WTC11 (cell line): Measurements from ENCODE around the gene MCM6. TPM values are rescaled to one million over a fixed set of nuclear protein-coding genes. Genes with fewer than 3 reads are reported as not detected.

Source experiments
- ATAC-seq: fragments of 200-7000 bp; cut with Tn5 transposase; 2 replicates; pipeline ENCODE4 v1.10.0; 2021; ENCODE audit warnings: mild to moderate bottlenecking, moderate library complexity
- CTCF ChIA-PET: fragments of 300-600 bp; sonication (Branson Sonifier 250); formaldehyde crosslinking; loops from one replicate; lab custom pipeline; 2021; ENCODE audit warnings: antibody characterized with exemption; lab: Charles Lee
- POLR2A ChIA-PET: fragments of 350-600 bp; sonication (Branson Sonifier 250); formaldehyde crosslinking; loops from one replicate; lab custom pipeline; 2021; ENCODE audit warnings: antibody characterized with exemption; lab: Charles Lee
- DNase-seq: peaks from one replicate; pipeline ENCODE4 v3.0.0; 2021; ENCODE audit warnings: low spot score
- H3K27ac Mint-ChIP-seq: 2 replicates; pipeline ENCODE4 v1.8.0; 2021; ENCODE audit warnings: mixed read lengths
- H3K27me3 Mint-ChIP-seq: 2 replicates; pipeline ENCODE4 v1.8.0; 2021; ENCODE audit warnings: low read depth, mild to moderate bottlenecking, moderate library complexity, mixed read lengths
- H3K36me3 Mint-ChIP-seq: 2 replicates; pipeline ENCODE4 v1.8.0; 2021; ENCODE audit warnings: mixed read lengths
- H3K4me1 Mint-ChIP-seq: 2 replicates; pipeline ENCODE4 v1.8.0; 2022; ENCODE audit warnings: mixed read lengths
- H3K4me3 Mint-ChIP-seq: 2 replicates; pipeline ENCODE4 v1.8.0; 2021; ENCODE audit warnings: mild to moderate bottlenecking, moderate library complexity, mixed read lengths
- H3K9me3 Mint-ChIP-seq: 2 replicates; pipeline ENCODE4 v1.8.0; 2021; ENCODE audit warnings: mixed read lengths
- CREM ChIP-seq: sonication (generic); formaldehyde crosslinking; IDR thresholded peaks from 2 replicates; pipeline ENCODE4 v1.8.1; 2022; ENCODE audit warnings: mild to moderate bottlenecking, missing genetic modification reagents, moderate library complexity
- ELF4 ChIP-seq: sonication (generic); formaldehyde crosslinking; IDR thresholded peaks from 2 replicates; pipeline ENCODE4 v1.8.1; 2022; ENCODE audit warnings: low read depth, mild to moderate bottlenecking, moderate library complexity, missing genetic modification reagents
- MXD4 ChIP-seq: fragments of 250-450 bp; sonication (Bioruptor Pico); IDR thresholded peaks from 2 replicates; pipeline ENCODE4 v1.8.0; 2021; ENCODE audit warnings: mild to moderate bottlenecking, moderate library complexity, borderline replicate concordance
- NFATC4 ChIP-seq: fragments of 250-450 bp; sonication (Bioruptor Pico); IDR thresholded peaks from 2 replicates; pipeline ENCODE4 v1.9.0; 2021; ENCODE audit warnings: mild to moderate bottlenecking
- RELA ChIP-seq: sonication (generic); formaldehyde crosslinking; IDR thresholded peaks from 2 replicates; pipeline ENCODE4 v1.8.1; 2022; ENCODE audit warnings: missing genetic modification reagents, mild to moderate bottlenecking, borderline replicate concordance
- SMAD4 ChIP-seq: sonication (generic); formaldehyde crosslinking; IDR thresholded peaks from 2 replicates; pipeline ENCODE4 v1.8.0; 2022; ENCODE audit warnings: mild to moderate bottlenecking, missing genetic modification reagents
- TEAD4 ChIP-seq: sonication (generic); formaldehyde crosslinking; IDR thresholded peaks from 2 replicates; pipeline ENCODE4 v1.8.0; 2022; ENCODE audit warnings: mild to moderate bottlenecking, missing genetic modification reagents
- ZNF219 ChIP-seq: sonication (generic); formaldehyde crosslinking; IDR thresholded peaks from 2 replicates; pipeline ENCODE4 v1.8.0; 2023; ENCODE audit warnings: missing genetic modification reagents, mild to moderate bottlenecking, borderline replicate concordance
- ZNF263 ChIP-seq: sonication (generic); formaldehyde crosslinking; IDR thresholded peaks from 2 replicates; pipeline ENCODE4 v1.8.1; 2022; ENCODE audit warnings: low read depth, mild to moderate bottlenecking, moderate library complexity, missing genetic modification reagents
- ZNF396 ChIP-seq: fragments of 250-450 bp; sonication (Bioruptor Pico); IDR thresholded peaks from 2 replicates; pipeline ENCODE4 v1.8.0; 2021; ENCODE audit warnings: mild to moderate bottlenecking, moderate library complexity, borderline replicate concordance
- total RNA-seq: library from RNA; stranded (reverse); gene quantifications from 3 replicates; pipeline ENCODE4 v1.2.3, GENCODE V29; 2021
- TF ChIP-seq, protein P1 (sequence below): sonication (generic); formaldehyde crosslinking; IDR thresholded peaks from 2 replicates; pipeline ENCODE4 v1.8.0; 2023; ENCODE audit warnings: missing genetic modification reagents, mild to moderate bottlenecking, borderline replicate concordance
- TF ChIP-seq, protein P2 (sequence below): fragments of 250-450 bp; sonication (Bioruptor Pico); IDR thresholded peaks from 2 replicates; pipeline ENCODE4 v1.9.0; 2021; ENCODE audit warnings: moderate library complexity, mild to moderate bottlenecking, inconsistent platforms, borderline replicate concordance
- TF ChIP-seq, protein P3 (sequence below): sonication (generic); formaldehyde crosslinking; conservative IDR thresholded peaks from 2 replicates; pipeline ENCODE4 v1.8.1; 2023; ENCODE audit warnings: mild to moderate bottlenecking, low read depth, missing genetic modification reagents, moderate library complexity
- TF ChIP-seq, protein P4 (sequence below): sonication (generic); formaldehyde crosslinking; IDR thresholded peaks from 2 replicates; pipeline ENCODE4 v1.8.1; 2023; ENCODE audit warnings: mild to moderate bottlenecking, missing genetic modification reagents, borderline replicate concordance
- TF ChIP-seq, protein P5 (sequence below): sonication (generic); formaldehyde crosslinking; IDR thresholded peaks from 2 replicates; pipeline ENCODE4 v1.8.0; 2023; ENCODE audit warnings: missing genetic modification reagents
- TF ChIP-seq, protein P6 (sequence below): sonication (generic); formaldehyde crosslinking; IDR thresholded peaks from 2 replicates; pipeline ENCODE4 v1.8.0; 2022; ENCODE audit warnings: mild to moderate bottlenecking, missing genetic modification reagents

MCM6 gene
- total RNA-seq, 1 experiment from 2014 or later = 107 TPM

DNA sequence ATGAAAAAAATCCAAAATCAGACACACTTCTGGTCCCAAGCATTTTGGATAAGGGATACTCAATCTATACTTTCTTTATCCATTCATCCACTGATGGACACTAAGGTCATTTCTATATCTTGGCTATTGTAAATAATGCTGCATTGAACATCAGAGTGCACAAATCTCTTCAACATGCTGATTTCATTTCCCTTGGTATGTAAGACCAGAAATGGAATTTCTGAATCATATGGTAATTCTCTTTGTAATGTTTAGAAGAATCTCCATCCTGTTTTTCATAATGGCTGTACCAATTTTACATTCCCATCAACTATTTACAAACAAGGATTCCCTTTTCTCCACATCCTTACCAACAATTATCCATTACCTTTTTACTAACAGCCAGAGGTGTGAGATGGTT is 33.7 kb upstream of the MCM6 start (continued):
- TF ChIP-seq, protein P1, sequence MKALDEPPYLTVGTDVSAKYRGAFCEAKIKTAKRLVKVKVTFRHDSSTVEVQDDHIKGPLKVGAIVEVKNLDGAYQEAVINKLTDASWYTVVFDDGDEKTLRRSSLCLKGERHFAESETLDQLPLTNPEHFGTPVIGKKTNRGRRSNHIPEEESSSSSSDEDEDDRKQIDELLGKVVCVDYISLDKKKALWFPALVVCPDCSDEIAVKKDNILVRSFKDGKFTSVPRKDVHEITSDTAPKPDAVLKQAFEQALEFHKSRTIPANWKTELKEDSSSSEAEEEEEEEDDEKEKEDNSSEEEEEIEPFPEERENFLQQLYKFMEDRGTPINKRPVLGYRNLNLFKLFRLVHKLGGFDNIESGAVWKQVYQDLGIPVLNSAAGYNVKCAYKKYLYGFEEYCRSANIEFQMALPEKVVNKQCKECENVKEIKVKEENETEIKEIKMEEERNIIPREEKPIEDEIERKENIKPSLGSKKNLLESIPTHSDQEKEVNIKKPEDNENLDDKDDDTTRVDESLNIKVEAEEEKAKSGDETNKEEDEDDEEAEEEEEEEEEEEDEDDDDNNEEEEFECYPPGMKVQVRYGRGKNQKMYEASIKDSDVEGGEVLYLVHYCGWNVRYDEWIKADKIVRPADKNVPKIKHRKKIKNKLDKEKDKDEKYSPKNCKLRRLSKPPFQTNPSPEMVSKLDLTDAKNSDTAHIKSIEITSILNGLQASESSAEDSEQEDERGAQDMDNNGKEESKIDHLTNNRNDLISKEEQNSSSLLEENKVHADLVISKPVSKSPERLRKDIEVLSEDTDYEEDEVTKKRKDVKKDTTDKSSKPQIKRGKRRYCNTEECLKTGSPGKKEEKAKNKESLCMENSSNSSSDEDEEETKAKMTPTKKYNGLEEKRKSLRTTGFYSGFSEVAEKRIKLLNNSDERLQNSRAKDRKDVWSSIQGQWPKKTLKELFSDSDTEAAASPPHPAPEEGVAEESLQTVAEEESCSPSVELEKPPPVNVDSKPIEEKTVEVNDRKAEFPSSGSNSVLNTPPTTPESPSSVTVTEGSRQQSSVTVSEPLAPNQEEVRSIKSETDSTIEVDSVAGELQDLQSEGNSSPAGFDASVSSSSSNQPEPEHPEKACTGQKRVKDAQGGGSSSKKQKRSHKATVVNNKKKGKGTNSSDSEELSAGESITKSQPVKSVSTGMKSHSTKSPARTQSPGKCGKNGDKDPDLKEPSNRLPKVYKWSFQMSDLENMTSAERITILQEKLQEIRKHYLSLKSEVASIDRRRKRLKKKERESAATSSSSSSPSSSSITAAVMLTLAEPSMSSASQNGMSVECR (CRISPR knock-in tag) = no peak
- no peak for TF ChIP-seq ZNF219 (CRISPR knock-in tag)

DNA sequence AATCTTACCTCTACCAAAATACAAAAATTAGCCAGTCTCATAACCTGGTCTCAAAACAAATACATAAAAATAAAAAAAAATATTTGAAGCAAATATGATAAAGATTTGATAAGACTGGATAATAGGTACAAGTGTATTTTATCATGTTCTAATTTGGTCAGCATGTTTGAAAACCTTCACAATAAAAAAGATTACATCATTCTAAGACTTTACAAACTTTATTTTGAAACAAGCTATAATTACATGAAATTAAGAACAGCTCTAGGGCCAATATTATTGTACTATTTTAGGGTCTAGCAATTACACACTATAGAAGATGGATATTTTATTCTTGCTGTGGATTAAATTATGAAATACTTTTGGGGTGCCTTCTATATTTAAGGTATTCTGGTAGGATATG is 29.4 kb upstream of the MCM6 start:
- Mint-ChIP-seq H3K9me3 (peaks cover 3% of the 10 kb centered on the region; the same call in 1 of the 2 replicates), H3K27ac (no peak overlapping the region), H3K4me1 (peaks cover 6% of the 10 kb centered on the region; the same call in 1 of the 2 replicates), H3K27me3 (no peaks in the 10 kb centered on the region), H3K36me3 (peaks cover 38% of the 10 kb centered on the region), H3K4me3 (no peak overlapping the region)
- TF ChIP-seq TEAD4 (CRISPR knock-in tag) (no peak), ELF4 (CRISPR knock-in tag) (no peak), RELA (no peak), CREM (no peak), NFATC4 (no peak), ZNF396 (CRISPR knock-in tag) (no peak), ZNF263 (CRISPR knock-in tag) (no peak), SMAD4 (CRISPR knock-in tag) (no peak), MXD4 (CRISPR knock-in tag) (no peak)
- TF ChIP-seq, protein P2, sequence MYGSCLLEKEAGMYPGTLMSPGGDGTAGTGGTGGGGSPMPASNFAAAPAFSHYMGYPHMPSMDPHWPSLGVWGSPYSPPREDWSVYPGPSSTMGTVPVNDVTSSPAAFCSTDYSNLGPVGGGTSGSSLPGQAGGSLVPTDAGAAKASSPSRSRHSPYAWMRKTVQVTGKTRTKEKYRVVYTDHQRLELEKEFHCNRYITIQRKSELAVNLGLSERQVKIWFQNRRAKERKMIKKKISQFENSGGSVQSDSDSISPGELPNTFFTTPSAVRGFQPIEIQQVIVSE (CRISPR knock-in tag) = no peak
- TF ChIP-seq, protein P3, sequence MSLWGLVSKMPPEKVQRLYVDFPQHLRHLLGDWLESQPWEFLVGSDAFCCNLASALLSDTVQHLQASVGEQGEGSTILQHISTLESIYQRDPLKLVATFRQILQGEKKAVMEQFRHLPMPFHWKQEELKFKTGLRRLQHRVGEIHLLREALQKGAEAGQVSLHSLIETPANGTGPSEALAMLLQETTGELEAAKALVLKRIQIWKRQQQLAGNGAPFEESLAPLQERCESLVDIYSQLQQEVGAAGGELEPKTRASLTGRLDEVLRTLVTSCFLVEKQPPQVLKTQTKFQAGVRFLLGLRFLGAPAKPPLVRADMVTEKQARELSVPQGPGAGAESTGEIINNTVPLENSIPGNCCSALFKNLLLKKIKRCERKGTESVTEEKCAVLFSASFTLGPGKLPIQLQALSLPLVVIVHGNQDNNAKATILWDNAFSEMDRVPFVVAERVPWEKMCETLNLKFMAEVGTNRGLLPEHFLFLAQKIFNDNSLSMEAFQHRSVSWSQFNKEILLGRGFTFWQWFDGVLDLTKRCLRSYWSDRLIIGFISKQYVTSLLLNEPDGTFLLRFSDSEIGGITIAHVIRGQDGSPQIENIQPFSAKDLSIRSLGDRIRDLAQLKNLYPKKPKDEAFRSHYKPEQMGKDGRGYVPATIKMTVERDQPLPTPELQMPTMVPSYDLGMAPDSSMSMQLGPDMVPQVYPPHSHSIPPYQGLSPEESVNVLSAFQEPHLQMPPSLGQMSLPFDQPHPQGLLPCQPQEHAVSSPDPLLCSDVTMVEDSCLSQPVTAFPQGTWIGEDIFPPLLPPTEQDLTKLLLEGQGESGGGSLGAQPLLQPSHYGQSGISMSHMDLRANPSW (CRISPR knock-in tag) = no peak
- TF ChIP-seq, protein P4, sequence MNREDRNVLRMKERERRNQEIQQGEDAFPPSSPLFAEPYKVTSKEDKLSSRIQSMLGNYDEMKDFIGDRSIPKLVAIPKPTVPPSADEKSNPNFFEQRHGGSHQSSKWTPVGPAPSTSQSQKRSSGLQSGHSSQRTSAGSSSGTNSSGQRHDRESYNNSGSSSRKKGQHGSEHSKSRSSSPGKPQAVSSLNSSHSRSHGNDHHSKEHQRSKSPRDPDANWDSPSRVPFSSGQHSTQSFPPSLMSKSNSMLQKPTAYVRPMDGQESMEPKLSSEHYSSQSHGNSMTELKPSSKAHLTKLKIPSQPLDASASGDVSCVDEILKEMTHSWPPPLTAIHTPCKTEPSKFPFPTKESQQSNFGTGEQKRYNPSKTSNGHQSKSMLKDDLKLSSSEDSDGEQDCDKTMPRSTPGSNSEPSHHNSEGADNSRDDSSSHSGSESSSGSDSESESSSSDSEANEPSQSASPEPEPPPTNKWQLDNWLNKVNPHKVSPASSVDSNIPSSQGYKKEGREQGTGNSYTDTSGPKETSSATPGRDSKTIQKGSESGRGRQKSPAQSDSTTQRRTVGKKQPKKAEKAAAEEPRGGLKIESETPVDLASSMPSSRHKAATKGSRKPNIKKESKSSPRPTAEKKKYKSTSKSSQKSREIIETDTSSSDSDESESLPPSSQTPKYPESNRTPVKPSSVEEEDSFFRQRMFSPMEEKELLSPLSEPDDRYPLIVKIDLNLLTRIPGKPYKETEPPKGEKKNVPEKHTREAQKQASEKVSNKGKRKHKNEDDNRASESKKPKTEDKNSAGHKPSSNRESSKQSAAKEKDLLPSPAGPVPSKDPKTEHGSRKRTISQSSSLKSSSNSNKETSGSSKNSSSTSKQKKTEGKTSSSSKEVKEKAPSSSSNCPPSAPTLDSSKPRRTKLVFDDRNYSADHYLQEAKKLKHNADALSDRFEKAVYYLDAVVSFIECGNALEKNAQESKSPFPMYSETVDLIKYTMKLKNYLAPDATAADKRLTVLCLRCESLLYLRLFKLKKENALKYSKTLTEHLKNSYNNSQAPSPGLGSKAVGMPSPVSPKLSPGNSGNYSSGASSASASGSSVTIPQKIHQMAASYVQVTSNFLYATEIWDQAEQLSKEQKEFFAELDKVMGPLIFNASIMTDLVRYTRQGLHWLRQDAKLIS (CRISPR knock-in tag) = no peak
- TF ChIP-seq, protein P5, sequence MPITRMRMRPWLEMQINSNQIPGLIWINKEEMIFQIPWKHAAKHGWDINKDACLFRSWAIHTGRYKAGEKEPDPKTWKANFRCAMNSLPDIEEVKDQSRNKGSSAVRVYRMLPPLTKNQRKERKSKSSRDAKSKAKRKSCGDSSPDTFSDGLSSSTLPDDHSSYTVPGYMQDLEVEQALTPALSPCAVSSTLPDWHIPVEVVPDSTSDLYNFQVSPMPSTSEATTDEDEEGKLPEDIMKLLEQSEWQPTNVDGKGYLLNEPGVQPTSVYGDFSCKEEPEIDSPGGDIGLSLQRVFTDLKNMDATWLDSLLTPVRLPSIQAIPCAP = no peak
- TF ChIP-seq, protein P6, sequence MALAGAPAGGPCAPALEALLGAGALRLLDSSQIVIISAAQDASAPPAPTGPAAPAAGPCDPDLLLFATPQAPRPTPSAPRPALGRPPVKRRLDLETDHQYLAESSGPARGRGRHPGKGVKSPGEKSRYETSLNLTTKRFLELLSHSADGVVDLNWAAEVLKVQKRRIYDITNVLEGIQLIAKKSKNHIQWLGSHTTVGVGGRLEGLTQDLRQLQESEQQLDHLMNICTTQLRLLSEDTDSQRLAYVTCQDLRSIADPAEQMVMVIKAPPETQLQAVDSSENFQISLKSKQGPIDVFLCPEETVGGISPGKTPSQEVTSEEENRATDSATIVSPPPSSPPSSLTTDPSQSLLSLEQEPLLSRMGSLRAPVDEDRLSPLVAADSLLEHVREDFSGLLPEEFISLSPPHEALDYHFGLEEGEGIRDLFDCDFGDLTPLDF (CRISPR knock-in tag) = no peak
- CTCF ChIA-PET = no interaction called here
- ATAC-seq = no peak
- POLR2A ChIA-PET = no interaction called here
- no peak for DNase-seq
